Activated CD8-positive, alpha-beta T cell treated with anti-CD3 and anti-CD28 coated beads for 36 hours (primary cell): ENCODE results near the gene CAPRIN1. TPM values are rescaled to one million over a fixed set of nuclear protein-coding genes. Genes with fewer than 3 reads are reported as not detected.

Experiments
- ATAC-seq: fragments of 200-7000 bp; cut with Tn5 transposase; one replicate; pipeline ENCODE4 v1.10.0; 2021; ENCODE audit warnings: mild to moderate bottlenecking, moderate library complexity
- CTCF ChIA-PET: fragments of 350-600 bp; sonication (Branson Sonifier 250); formaldehyde crosslinking; loops from one replicate; lab custom pipeline; 2021; ENCODE audit warnings: antibody characterized with exemption; lab: Charles Lee
- POLR2A ChIA-PET: fragments of 350-600 bp; sonication (Branson Sonifier 250); formaldehyde crosslinking; loops from one replicate; lab custom pipeline; 2021; ENCODE audit warnings: antibody characterized with exemption; lab: Charles Lee
- DNase-seq: peaks from one replicate; pipeline ENCODE4 v3.0.0-alpha.2; 2020
- H3K27ac Mint-ChIP-seq: one replicate; pipeline ENCODE4 v1.8.0; 2021; ENCODE audit warnings: mild to moderate bottlenecking, mixed read lengths
- H3K27me3 Mint-ChIP-seq: one replicate; pipeline ENCODE4 v1.8.0; 2021; ENCODE audit warnings: mixed read lengths
- H3K36me3 Mint-ChIP-seq: one replicate; pipeline ENCODE4 v1.8.0; 2021; ENCODE audit warnings: low read depth, mixed read lengths
- H3K4me1 Mint-ChIP-seq: one replicate; pipeline ENCODE4 v1.8.0; 2021; ENCODE audit warnings: low read depth, mixed read lengths
- H3K4me3 Mint-ChIP-seq: one replicate; pipeline ENCODE4 v1.8.0; 2021; ENCODE audit warnings: mild to moderate bottlenecking, moderate library complexity, mixed read lengths
- H3K9me3 Mint-ChIP-seq: one replicate; pipeline ENCODE4 v1.8.0; 2021; ENCODE audit warnings: mixed read lengths
- CTCF ChIP-seq: fragments of 200-600 bp; IDR thresholded peaks from one replicate; pipeline ENCODE4 v1.8.0; 2022; ENCODE audit warnings: antibody characterized with exemption, mild to moderate bottlenecking
- intact Hi-C: fragments of 100-400 bp; cut with micrococcal nuclease; formaldehyde crosslinking; loops from one replicate; pipeline ENCODE4 v1.10.0; 2022
- total RNA-seq, 2 experiments: library from RNA; stranded (reverse); gene quantifications; one replicate each; pipeline ENCODE4 v1.2.3, GENCODE V29; 2021

CAPRIN1 gene
- total RNA-seq, 2 experiments from 2014 or later: 297 to 328 TPM

GRCh38 chr11:34049028-34049427 lies 2.5 kb upstream of the CAPRIN1 start:
- H3K27me3 Mint-ChIP-seq: peaks cover 3% of the 10 kb centered on the region
- H3K36me3 Mint-ChIP-seq: peaks cover 14% of the 10 kb centered on the region
- H3K4me3 Mint-ChIP-seq: no peak overlapping the region
- peaks cover 8% of the 10 kb centered on the region for H3K4me1 Mint-ChIP-seq
- no peak for DNase-seq
- intact Hi-C loops: no loop called here
- no peak overlapping the region for H3K27ac Mint-ChIP-seq
- POLR2A ChIA-PET: interaction anchor here (1.4 kb wide), 1 partner anchor 57 kb away, joined by 7 read pairs; the partner anchor contains the start of gene NAT10
- no peak for TF ChIP-seq CTCF
- H3K9me3 Mint-ChIP-seq: no peaks in the 10 kb centered on the region
- no peak for ATAC-seq
- CTCF ChIA-PET: interaction anchor here (0.7 to 2.0 kb wide), 6 partner anchors 39 to 126 kb away, joined by 3 to 7 read pairs (median 4); no protein-coding TSS in a partner anchor

DNA sequence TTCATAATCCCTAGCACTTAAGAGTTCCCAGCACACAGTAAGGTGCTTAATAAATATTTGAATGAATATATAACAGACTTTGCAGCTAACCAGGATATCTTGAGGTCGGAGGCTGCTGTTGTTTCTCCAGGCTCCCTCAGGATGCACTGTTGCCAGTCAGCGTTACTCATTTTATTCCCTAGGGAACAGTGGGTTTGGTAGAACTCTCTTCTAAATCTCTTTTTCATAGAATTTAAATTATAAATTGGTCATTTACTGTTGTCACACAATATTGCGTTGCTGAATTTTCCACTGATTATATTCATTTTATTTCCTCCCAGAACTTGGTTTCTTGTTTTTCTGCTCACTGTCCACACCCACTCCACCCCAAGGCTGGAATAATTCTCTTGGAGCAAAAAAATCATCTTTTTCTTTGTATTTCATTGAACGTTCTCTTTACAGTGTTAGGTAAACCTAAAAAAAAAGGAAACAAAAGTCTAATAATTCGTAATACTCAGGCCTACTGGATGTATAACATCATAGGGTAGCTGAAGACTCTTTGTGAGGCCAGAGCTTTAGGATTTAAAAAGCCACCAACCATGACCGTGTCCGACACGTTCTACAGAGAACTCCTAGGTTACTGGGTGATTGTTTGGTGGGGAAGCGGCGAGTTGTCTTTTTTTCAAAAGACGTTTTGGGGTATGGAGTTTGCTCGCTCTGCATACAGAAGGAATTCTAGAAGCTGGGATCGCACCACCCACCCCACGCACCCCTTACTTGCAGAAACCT lies 766 bp upstream of the CAPRIN1 start:
- no peaks in the 10 kb centered on the region for H3K9me3 Mint-ChIP-seq
- H3K27me3 Mint-ChIP-seq: no peaks in the 10 kb centered on the region

GRCh38 chr11:34052036-34052607 lies 591 bp downstream of the CAPRIN1 start:
- Mint-ChIP-seq H3K27me3 (no peaks in the 10 kb centered on the region), H3K36me3 (peaks cover 32% of the 10 kb centered on the region), H3K9me3 (no peaks in the 10 kb centered on the region), H3K4me3 (peak overlapping the region; percentile 97), H3K4me1 (peaks cover 20% of the 10 kb centered on the region), H3K27ac (peak overlapping the region; percentile 99)
- ChIA-PET CTCF (interaction anchor here (1.0 kb wide), 1 partner anchor 50 kb away, joined by 4 read pairs; no protein-coding TSS in a partner anchor), POLR2A (interaction anchor here (0.6 to 2.4 kb wide), 6 partner anchors 16 to 192 kb away, joined by 3 to 13 read pairs (median 5); partner anchors contain the start of gene NAT10)
- ATAC-seq (peak; percentile 69), DNase-seq (peak; percentile 94)
- intact Hi-C loops: loop anchor here (2.0 to 5.0 kb wide), 2 partner anchors 53 to 55 kb away; partner anchors contain the start of gene NAT10
- no peak for TF ChIP-seq CTCF

More for the DNA sequence above, 766 bp upstream of the CAPRIN1 start:
- CTCF ChIA-PET: interaction anchor here (1.0 to 1.4 kb wide), 3 partner anchors 11 to 124 kb away, joined by 3 to 7 read pairs (median 4); no protein-coding TSS in a partner anchor
- peak overlapping the region; percentile 97 for H3K4me3 Mint-ChIP-seq
- DNase-seq (no peak), ATAC-seq (no peak)
- H3K4me1 Mint-ChIP-seq: peaks cover 10% of the 10 kb centered on the region
- intact Hi-C loops: loop anchor here (5.0 kb wide), 1 partner anchor 53 kb away; no protein-coding TSS in a partner anchor
- peak overlapping the region; percentile 83 for H3K27ac Mint-ChIP-seq
- POLR2A ChIA-PET: interaction anchor here (0.7 to 2.4 kb wide), 10 partner anchors 13 to 276 kb away, joined by 3 to 13 read pairs (median 4); partner anchors contain the start of genes FBXO3 and NAT10
- no peak for TF ChIP-seq CTCF
- peaks cover 26% of the 10 kb centered on the region for H3K36me3 Mint-ChIP-seq

GRCh38 chr11:34052608-34053160 lies 1.2 kb downstream of the CAPRIN1 start:
- peaks cover 35% of the 10 kb centered on the region for H3K36me3 Mint-ChIP-seq
- H3K27ac Mint-ChIP-seq: peak overlapping the region; percentile 99
- ATAC-seq (no peak), DNase-seq (peak; percentile 35)
- H3K4me1 Mint-ChIP-seq: peaks cover 23% of the 10 kb centered on the region
- no peak for TF ChIP-seq CTCF
- H3K4me3 Mint-ChIP-seq: peak overlapping the region; percentile 97
- H3K9me3 Mint-ChIP-seq: no peaks in the 10 kb centered on the region
- POLR2A ChIA-PET: interaction anchor here (1.1 to 2.0 kb wide), 6 partner anchors 10 to 118 kb away, joined by 3 to 9 read pairs (median 3); no protein-coding TSS in a partner anchor
- no peaks in the 10 kb centered on the region for H3K27me3 Mint-ChIP-seq
- CTCF ChIA-PET: no interaction called here
- intact Hi-C loops: loop anchor here (2.0 to 5.0 kb wide), 2 partner anchors 52 to 55 kb away; partner anchors contain the start of gene NAT10
